ENCODE measurements around the gene CNOT1. TPM values are rescaled to one million over a fixed set of nuclear protein-coding genes. Genes with fewer than 3 reads are reported as not detected.

The CNOT1 gene
- total RNA-seq, 2 donors from 2014 or later = 300 to 360 TPM

- peaks cover 5 to 28% of the 10 kb centered on the region in 2 donors for H3K36me3 Mint-ChIP-seq
- H3K9me3 Mint-ChIP-seq = no peaks in the 10 kb centered on the region
- DNase-seq (ENCODE audit: low spot score in 2 of 2) (no peak), ATAC-seq (no peak)
- H3K27ac Mint-ChIP-seq = no peak overlapping the region
Observed at GRCh38 chr16:58563235-58563634, 66.4 kb downstream of the CNOT1 start.

GRCh38 chr16:58556678-58557077 is 72.9 kb downstream of the CNOT1 start:
- Mint-ChIP-seq H3K27ac (no peak overlapping the region), H3K36me3 (peaks cover 0 to 15% of the 10 kb centered on the region in 2 donors), H3K9me3 (no peaks in the 10 kb centered on the region)
- ATAC-seq (no peak), DNase-seq (ENCODE audit: low spot score in 2 of 2) (no peak)

GRCh38 chr16:58551496-58551895 is 78.1 kb downstream of the CNOT1 start:
- ATAC-seq = peak in 1 of 2 donors; percentile 13
- DNase-seq (ENCODE audit: low spot score in 2 of 2) = no peak
- H3K36me3 Mint-ChIP-seq = peaks cover 0 to 20% of the 10 kb centered on the region in 2 donors
- H3K9me3 Mint-ChIP-seq = no peaks in the 10 kb centered on the region
- H3K27ac Mint-ChIP-seq = peak overlapping the region in 1 of 2 donors; percentile 24

GRCh38 chr16:58548378-58548777 is 81.2 kb downstream of the CNOT1 start:
- peaks cover 0 to 25% of the 10 kb centered on the region in 2 donors for H3K36me3 Mint-ChIP-seq
- H3K9me3 Mint-ChIP-seq = no peaks in the 10 kb centered on the region
- H3K27ac Mint-ChIP-seq = no peak overlapping the region
- DNase-seq (ENCODE audit: low spot score in 2 of 2) (no peak), ATAC-seq (no peak)

- ATAC-seq (no peak), DNase-seq (ENCODE audit: low spot score in 2 of 2) (no peak)
- H3K36me3 Mint-ChIP-seq = peaks cover 5 to 28% of the 10 kb centered on the region in 2 donors
- no peaks in the 10 kb centered on the region for H3K9me3 Mint-ChIP-seq
- no peak overlapping the region for H3K27ac Mint-ChIP-seq
Observed at GRCh38 chr16:58543685-58544084, 85.9 kb downstream of the CNOT1 start.

- Mint-ChIP-seq H3K36me3 (peaks cover 15 to 40% of the 10 kb centered on the region in 2 donors), H3K9me3 (no peaks in the 10 kb centered on the region), H3K27ac (no peak overlapping the region)
- no peak for DNase-seq (ENCODE audit: low spot score in 2 of 2)
- ATAC-seq = no peak
Observed at GRCh38 chr16:58542291-58542690, 87.3 kb downstream of the CNOT1 start.

GRCh38 chr16:58541711-58542110 is 87.9 kb downstream of the CNOT1 start:
- Mint-ChIP-seq H3K9me3 (no peaks in the 10 kb centered on the region), H3K36me3 (peaks cover 17 to 46% of the 10 kb centered on the region in 2 donors), H3K27ac (no peak overlapping the region)
- ATAC-seq = no peak
- no peak for DNase-seq (ENCODE audit: low spot score in 2 of 2)

GRCh38 chr16:58537124-58537906 is 92.3 kb downstream of the CNOT1 start:
- H3K36me3 Mint-ChIP-seq = peaks cover 29 to 50% of the 10 kb centered on the region in 2 donors
- ATAC-seq = no peak
- no peaks in the 10 kb centered on the region for H3K9me3 Mint-ChIP-seq
- H3K27ac Mint-ChIP-seq = no peak overlapping the region
- no peak for DNase-seq (ENCODE audit: low spot score in 2 of 2)

- DNase-seq (ENCODE audit: low spot score in 2 of 2) = no peak
- H3K27ac Mint-ChIP-seq = no peak overlapping the region
- ATAC-seq = no peak
- no peaks in the 10 kb centered on the region for H3K9me3 Mint-ChIP-seq
- peaks cover 35 to 60% of the 10 kb centered on the region in 2 donors for H3K36me3 Mint-ChIP-seq
Observed at GRCh38 chr16:58536278-58536677, 93.3 kb downstream of the CNOT1 start.

GRCh38 chr16:58535100-58535499 is 94.5 kb downstream of the CNOT1 start:
- H3K27ac Mint-ChIP-seq = no peak overlapping the region
- DNase-seq (ENCODE audit: low spot score in 2 of 2) (no peak), ATAC-seq (no peak)
- peaks cover 40 to 60% of the 10 kb centered on the region in 2 donors for H3K36me3 Mint-ChIP-seq
- no peaks in the 10 kb centered on the region for H3K9me3 Mint-ChIP-seq

- DNase-seq (ENCODE audit: low spot score in 2 of 2) (no peak), ATAC-seq (no peak)
- Mint-ChIP-seq H3K9me3 (no peaks in the 10 kb centered on the region), H3K27ac (no peak overlapping the region), H3K36me3 (peaks cover 37 to 56% of the 10 kb centered on the region in 2 donors)
Observed at GRCh38 chr16:58533751-58534470, 95.7 kb downstream of the CNOT1 start.

GRCh38 chr16:58532414-58532813 is 97.2 kb downstream of the CNOT1 start:
- no peak for DNase-seq (ENCODE audit: low spot score in 2 of 2)
- no peaks in the 10 kb centered on the region for H3K9me3 Mint-ChIP-seq
- no peak for ATAC-seq
- H3K36me3 Mint-ChIP-seq = peaks cover 27 to 47% of the 10 kb centered on the region in 2 donors
- no peak overlapping the region for H3K27ac Mint-ChIP-seq

- no peak for ATAC-seq
- H3K27ac Mint-ChIP-seq = peak overlapping the region in 1 of 2 donors; percentile 65
- no peak for DNase-seq (ENCODE audit: low spot score in 2 of 2)
Observed at GRCh38 chr16:58530179-58530578, 99.4 kb downstream of the CNOT1 start.

GRCh38 chr16:58519707-58520106 is 109.9 kb downstream of the CNOT1 start:
- no peak overlapping the region for H3K27ac Mint-ChIP-seq
- peaks cover 19 to 38% of the 10 kb centered on the region in 2 donors for H3K36me3 Mint-ChIP-seq
- H3K9me3 Mint-ChIP-seq = no peaks in the 10 kb centered on the region
- DNase-seq (ENCODE audit: low spot score in 2 of 2) = no peak
- ATAC-seq = no peak

More at GRCh38 chr16:58530179-58530578, 99.4 kb downstream of the CNOT1 start:
- Mint-ChIP-seq H3K9me3 (no peaks in the 10 kb centered on the region), H3K36me3 (peaks cover 27 to 44% of the 10 kb centered on the region in 2 donors)

GRCh38 chr16:58518980-58519368 is 110.7 kb downstream of the CNOT1 start:
- Mint-ChIP-seq H3K27ac (peak overlapping the region; percentile 3 to 72), H3K9me3 (no peaks in the 10 kb centered on the region), H3K36me3 (peaks cover 19 to 31% of the 10 kb centered on the region in 2 donors)
- DNase-seq (ENCODE audit: low spot score in 2 of 2) = no peak
- ATAC-seq = no peak

GRCh38 chr16:58518083-58518979 is 111.3 kb downstream of the CNOT1 start:
- Mint-ChIP-seq H3K9me3 (no peaks in the 10 kb centered on the region), H3K36me3 (peaks cover 19 to 29% of the 10 kb centered on the region in 2 donors), H3K27ac (peak overlapping the region; percentile 3 to 72)
- no peak for DNase-seq (ENCODE audit: low spot score in 2 of 2)
- no peak for ATAC-seq

GRCh38 chr16:58516768-58517107 is 112.9 kb downstream of the CNOT1 start:
- Mint-ChIP-seq H3K9me3 (no peaks in the 10 kb centered on the region), H3K36me3 (peaks cover 15 to 19% of the 10 kb centered on the region in 2 donors), H3K27ac (peak overlapping the region in 1 of 2 donors; percentile 35)
- ATAC-seq (no peak), DNase-seq (ENCODE audit: low spot score in 2 of 2) (no peak)
